HepG2 (cell line): ENCODE results near the gene ZBTB46. TPM values are rescaled to one million over a fixed set of nuclear protein-coding genes. Genes with fewer than 3 reads are reported as not detected.

ENCODE experiments used
- ATRX ChIP-seq: sonication (generic); formaldehyde crosslinking; IDR thresholded peaks from 2 replicates; pipeline ENCODE4 v1.4.0; 2020; ENCODE audit warnings: missing genetic modification reagents, borderline replicate concordance
- CREB1 ChIP-seq, 2 experiments: fragments of 450-650 bp in 1 of 2; IDR thresholded peaks; 2 replicates each; pipeline ENCODE4 v1.6.1; 2016 to 2017; ENCODE audit warnings: control low read depth in 1 of 2, mild to moderate bottlenecking in 1 of 2, missing compliant biosample characterization in 1 of 2, missing genetic modification characterization in 1 of 2
- NAIF1 ChIP-seq: sonication (generic); formaldehyde crosslinking; IDR thresholded peaks from 2 replicates; pipeline ENCODE4 v1.5.0; 2020; ENCODE audit warnings: mild to moderate bottlenecking, missing genetic modification reagents, borderline replicate concordance
- PITX1 ChIP-seq: sonication (generic); formaldehyde crosslinking; IDR thresholded peaks from 2 replicates; pipeline ENCODE4 v1.5.1; 2020; ENCODE audit warnings: mild to moderate bottlenecking, missing genetic modification reagents
- YEATS2 ChIP-seq: sonication (generic); formaldehyde crosslinking; IDR thresholded peaks from 2 replicates; pipeline ENCODE4 v1.4.0; 2020; ENCODE audit warnings: missing genetic modification reagents, borderline replicate concordance
- ZBTB10 ChIP-seq: sonication (generic); formaldehyde crosslinking; IDR thresholded peaks from 2 replicates; pipeline ENCODE4 v1.4.0; 2020; ENCODE audit warnings: missing genetic modification reagents, borderline replicate concordance
- ZBTB8A ChIP-seq: sonication (generic); formaldehyde crosslinking; IDR thresholded peaks from 2 replicates; pipeline ENCODE4 v1.4.0; 2020; ENCODE audit warnings: mild to moderate bottlenecking, low read depth, missing genetic modification reagents, borderline replicate concordance
- ZFX ChIP-seq: sonication (generic); formaldehyde crosslinking; IDR thresholded peaks from 2 replicates; pipeline ENCODE4 v1.4.0; 2020; ENCODE audit warnings: mild to moderate bottlenecking, low read depth, missing genetic modification reagents, moderate library complexity
- ZNF276 ChIP-seq: sonication (generic); formaldehyde crosslinking; IDR thresholded peaks from 2 replicates; pipeline ENCODE4 v1.4.0; 2020; ENCODE audit warnings: mild to moderate bottlenecking, low read depth, missing genetic modification reagents
- ZNF333 ChIP-seq: sonication (generic); formaldehyde crosslinking; IDR thresholded peaks from 2 replicates; pipeline ENCODE4 v1.4.0; 2020; ENCODE audit warnings: mild to moderate bottlenecking, missing genetic modification reagents, borderline replicate concordance
- ZNF33B ChIP-seq: sonication (generic); formaldehyde crosslinking; IDR thresholded peaks from 2 replicates; pipeline ENCODE4 v1.5.1; 2020; ENCODE audit warnings: mild to moderate bottlenecking, missing genetic modification reagents
- ZNF354B ChIP-seq: sonication (generic); formaldehyde crosslinking; IDR thresholded peaks from 2 replicates; pipeline ENCODE4 v1.8.0; 2022; ENCODE audit warnings: mild to moderate bottlenecking, missing genetic modification reagents
- ZNF678 ChIP-seq: sonication (generic); formaldehyde crosslinking; IDR thresholded peaks from 2 replicates; pipeline ENCODE4 v1.4.0; 2020; ENCODE audit warnings: mild to moderate bottlenecking, missing genetic modification reagents
- ZNF776 ChIP-seq: sonication (generic); formaldehyde crosslinking; IDR thresholded peaks from 2 replicates; pipeline ENCODE4 v1.4.0; 2020; ENCODE audit warnings: mild to moderate bottlenecking, missing genetic modification reagents
- ZSCAN22 ChIP-seq: sonication (generic); formaldehyde crosslinking; IDR thresholded peaks from 2 replicates; pipeline ENCODE4 v1.4.0; 2020; ENCODE audit warnings: mild to moderate bottlenecking, missing genetic modification reagents
- polyA plus RNA-seq, 8 experiments: library from polyadenylated mRNA; depleted of rRNA in 3 of 8; stranded (reverse) in 7 of 8; unstranded in 1 of 8; fragments of >200 nt; fragmentation: Illumina TruSeq in 4 of 8; extraction: Trizol in 4 of 8; gene quantifications; 2 replicates each; pipeline versions ENCODE4 v1.2.1 to v1.2.3, GENCODE V29; 2011 to 2016; ENCODE audit warnings: low read depth in 4 of 8, missing spikeins in 1 of 8, mixed read lengths in 1 of 8; ENCODE audit not compliant: insufficient read depth in 1 of 8
- total RNA-seq, 5 experiments: library from RNA; depleted of rRNA; stranded (reverse); fragments of >200 nt; fragmentation: Illumina TruSeq; extraction: Trizol; gene quantifications; 2 replicates each; pipeline ENCODE4 v1.2.3, GENCODE V29; 2016; ENCODE audit warnings: low read depth in 1 of 5
- TF ChIP-seq, protein P1 (sequence below): sonication (generic); formaldehyde crosslinking; conservative IDR thresholded peaks from 2 replicates; pipeline ENCODE4 v1.4.0; 2020; ENCODE audit warnings: missing genetic modification reagents
- TF ChIP-seq, protein P2 (sequence below): sonication (generic); formaldehyde crosslinking; IDR thresholded peaks from 2 replicates; pipeline ENCODE4 v1.8.1; 2023; ENCODE audit warnings: mild to moderate bottlenecking, missing genetic modification reagents, borderline replicate concordance
- TF ChIP-seq, protein P3 (sequence below): sonication (generic); formaldehyde crosslinking; IDR thresholded peaks from 2 replicates; pipeline ENCODE4 v1.4.0; 2020; ENCODE audit warnings: missing genetic modification reagents

The ZBTB46 gene
- total and polyA plus RNA-seq, 2 of the 13 experiments (the other 11 are each of a cell fraction or from before 2014, with no cell fraction given) = 1.6 to 13.5 TPM

- TF ChIP-seq PITX1 (CRISPR knock-in tag) (no peak; the same call in 1 of the 2 replicates), ATRX (CRISPR knock-in tag) (no peak), ZNF776 (CRISPR knock-in tag) (no peak), NAIF1 (no peak), CREB1 (IDR thresholded peaks at IDR 0.05) (no peak), CREB1 (CRISPR knock-in tag; IDR thresholded peaks at IDR 0.05) (no peak), ZNF333 (no peak), YEATS2 (CRISPR knock-in tag) (no peak), ZSCAN22 (CRISPR knock-in tag) (no peak), ZNF678 (CRISPR knock-in tag) (no peak), ZBTB8A (CRISPR knock-in tag) (no peak), ZNF33B (CRISPR knock-in tag) (no peak), ZBTB10 (CRISPR knock-in tag) (no peak; the same call in 1 of the 2 replicates), ZNF276 (CRISPR knock-in tag) (no peak), ZNF354B (CRISPR knock-in tag) (0 out of 2 replicates have a peak, but pooled peaks have one; percentile 93), ZFX (CRISPR knock-in tag) (peak; percentile 76)
- TF ChIP-seq, protein P1, sequence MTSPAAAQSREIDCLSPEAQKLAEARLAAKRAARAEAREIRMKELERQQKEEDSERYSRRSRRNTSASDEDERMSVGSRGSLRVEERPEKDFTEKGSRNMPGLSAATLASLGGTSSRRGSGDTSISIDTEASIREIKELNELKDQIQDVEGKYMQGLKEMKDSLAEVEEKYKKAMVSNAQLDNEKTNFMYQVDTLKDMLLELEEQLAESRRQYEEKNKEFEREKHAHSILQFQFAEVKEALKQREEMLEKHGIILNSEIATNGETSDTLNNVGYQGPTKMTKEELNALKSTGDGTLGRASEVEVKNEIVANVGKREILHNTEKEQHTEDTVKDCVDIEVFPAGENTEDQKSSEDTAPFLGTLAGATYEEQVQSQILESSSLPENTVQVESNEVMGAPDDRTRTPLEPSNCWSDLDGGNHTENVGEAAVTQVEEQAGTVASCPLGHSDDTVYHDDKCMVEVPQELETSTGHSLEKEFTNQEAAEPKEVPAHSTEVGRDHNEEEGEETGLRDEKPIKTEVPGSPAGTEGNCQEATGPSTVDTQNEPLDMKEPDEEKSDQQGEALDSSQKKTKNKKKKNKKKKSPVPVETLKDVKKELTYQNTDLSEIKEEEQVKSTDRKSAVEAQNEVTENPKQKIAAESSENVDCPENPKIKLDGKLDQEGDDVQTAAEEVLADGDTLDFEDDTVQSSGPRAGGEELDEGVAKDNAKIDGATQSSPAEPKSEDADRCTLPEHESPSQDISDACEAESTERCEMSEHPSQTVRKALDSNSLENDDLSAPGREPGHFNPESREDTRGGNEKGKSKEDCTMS (CRISPR knock-in tag) = no peak
- TF ChIP-seq, protein P2, sequence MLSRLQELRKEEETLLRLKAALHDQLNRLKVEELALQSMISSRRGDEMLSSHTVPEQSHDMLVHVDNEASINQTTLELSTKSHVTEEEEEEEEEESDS = 0 out of 2 replicates have a peak, but pooled peaks have one; percentile 43
- TF ChIP-seq, protein P3, sequence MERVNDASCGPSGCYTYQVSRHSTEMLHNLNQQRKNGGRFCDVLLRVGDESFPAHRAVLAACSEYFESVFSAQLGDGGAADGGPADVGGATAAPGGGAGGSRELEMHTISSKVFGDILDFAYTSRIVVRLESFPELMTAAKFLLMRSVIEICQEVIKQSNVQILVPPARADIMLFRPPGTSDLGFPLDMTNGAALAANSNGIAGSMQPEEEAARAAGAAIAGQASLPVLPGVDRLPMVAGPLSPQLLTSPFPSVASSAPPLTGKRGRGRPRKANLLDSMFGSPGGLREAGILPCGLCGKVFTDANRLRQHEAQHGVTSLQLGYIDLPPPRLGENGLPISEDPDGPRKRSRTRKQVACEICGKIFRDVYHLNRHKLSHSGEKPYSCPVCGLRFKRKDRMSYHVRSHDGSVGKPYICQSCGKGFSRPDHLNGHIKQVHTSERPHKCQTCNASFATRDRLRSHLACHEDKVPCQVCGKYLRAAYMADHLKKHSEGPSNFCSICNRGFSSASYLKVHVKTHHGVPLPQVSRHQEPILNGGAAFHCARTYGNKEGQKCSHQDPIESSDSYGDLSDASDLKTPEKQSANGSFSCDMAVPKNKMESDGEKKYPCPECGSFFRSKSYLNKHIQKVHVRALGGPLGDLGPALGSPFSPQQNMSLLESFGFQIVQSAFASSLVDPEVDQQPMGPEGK (CRISPR knock-in tag) = no peak; the same call in 1 of the 2 replicates
Observed at GRCh38 chr20:63848003-63848911, 17.2 kb upstream of the ZBTB46 start (continued).
